ENCODE data around the gene SLC8A2. TPM values are rescaled to one million over a fixed set of nuclear protein-coding genes. Genes with fewer than 3 reads are reported as not detected.

Gene SLC8A2
- total RNA-seq, 1 donor from 2014 or later: 14.5 TPM

DNA sequence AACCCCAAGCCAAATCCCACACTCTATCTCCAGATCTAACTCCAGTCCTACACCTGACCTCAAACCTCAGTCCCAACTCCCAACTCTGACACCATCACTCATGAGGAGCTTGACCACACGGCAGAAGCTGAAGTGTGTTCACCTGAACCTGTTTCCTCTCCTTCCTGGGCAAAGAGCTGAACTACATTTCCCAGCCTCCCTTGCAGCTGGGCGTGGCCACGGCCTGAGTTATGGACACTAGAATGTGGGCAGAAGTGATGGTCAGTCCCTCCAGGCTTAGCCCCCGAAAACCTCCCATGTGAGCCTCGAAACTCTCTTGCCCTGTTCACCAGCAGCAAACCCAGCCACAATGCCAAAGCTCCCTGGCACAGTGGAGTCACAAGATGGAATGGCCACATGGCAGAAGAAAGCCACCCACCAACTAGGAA, 32.9 kb downstream of the SLC8A2 start:
- no peaks in the 10 kb centered on the region for H3K36me3 ChIP-seq
- H3K4me3 ChIP-seq: no peak overlapping the region
- H3K9me3 Mint-ChIP-seq: no peaks in the 10 kb centered on the region
- no peak overlapping the region for H3K4me2 ChIP-seq
- no peaks in the 10 kb centered on the region for H3K36me3 Mint-ChIP-seq
- peaks cover 7% of the 10 kb centered on the region for H3F3A ChIP-seq (ENCODE audit: low read depth)
- H2AFZ ChIP-seq (replicated peaks): no peak overlapping the region
- peaks cover 33% of the 10 kb centered on the region for H4K20me1 ChIP-seq (ENCODE audit: low read depth)
- TF ChIP-seq EZH2 (IDR thresholded peaks at IDR 0.05): no peak
- TF ChIP-seq, protein P1, sequence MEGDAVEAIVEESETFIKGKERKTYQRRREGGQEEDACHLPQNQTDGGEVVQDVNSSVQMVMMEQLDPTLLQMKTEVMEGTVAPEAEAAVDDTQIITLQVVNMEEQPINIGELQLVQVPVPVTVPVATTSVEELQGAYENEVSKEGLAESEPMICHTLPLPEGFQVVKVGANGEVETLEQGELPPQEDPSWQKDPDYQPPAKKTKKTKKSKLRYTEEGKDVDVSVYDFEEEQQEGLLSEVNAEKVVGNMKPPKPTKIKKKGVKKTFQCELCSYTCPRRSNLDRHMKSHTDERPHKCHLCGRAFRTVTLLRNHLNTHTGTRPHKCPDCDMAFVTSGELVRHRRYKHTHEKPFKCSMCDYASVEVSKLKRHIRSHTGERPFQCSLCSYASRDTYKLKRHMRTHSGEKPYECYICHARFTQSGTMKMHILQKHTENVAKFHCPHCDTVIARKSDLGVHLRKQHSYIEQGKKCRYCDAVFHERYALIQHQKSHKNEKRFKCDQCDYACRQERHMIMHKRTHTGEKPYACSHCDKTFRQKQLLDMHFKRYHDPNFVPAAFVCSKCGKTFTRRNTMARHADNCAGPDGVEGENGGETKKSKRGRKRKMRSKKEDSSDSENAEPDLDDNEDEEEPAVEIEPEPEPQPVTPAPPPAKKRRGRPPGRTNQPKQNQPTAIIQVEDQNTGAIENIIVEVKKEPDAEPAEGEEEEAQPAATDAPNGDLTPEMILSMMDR (IDR thresholded peaks at IDR 0.05): no peak
- no peak for TF ChIP-seq EZH2phosphoT487 (IDR thresholded peaks at IDR 0.05)
- peaks cover 10% of the 10 kb centered on the region for H3K27me3 ChIP-seq
- H3K79me2 ChIP-seq (ENCODE audit: low read depth): no peaks in the 10 kb centered on the region
- no peak overlapping the region for H3K9ac ChIP-seq
- no peak overlapping the region for H3K4me3 Mint-ChIP-seq
- no peak overlapping the region for H3K27ac ChIP-seq
- H3K4me1 Mint-ChIP-seq: peaks cover 14% of the 10 kb centered on the region
- peaks cover 31% of the 10 kb centered on the region for H3K27me3 Mint-ChIP-seq (ENCODE audit: insufficient read depth, low read depth)
- H3K9me3 ChIP-seq (ENCODE audit: low read depth): no peaks in the 10 kb centered on the region
- H3K4me1 ChIP-seq: no peaks in the 10 kb centered on the region
- no peak for DNase-seq (ENCODE audit: low spot score)
- H3K27ac Mint-ChIP-seq: no peak overlapping the region

GRCh38 chr19:47437500-47437899, 34.2 kb downstream of the SLC8A2 start:
- Histone ChIP-seq H2AFZ (replicated peaks) (no peak overlapping the region), H3K27me3 (no peaks in the 10 kb centered on the region), H3K4me3 (no peak overlapping the region), H4K20me1 (ENCODE audit: low read depth) (peaks cover 21% of the 10 kb centered on the region), H3F3A (ENCODE audit: low read depth) (peaks cover 6% of the 10 kb centered on the region), H3K27ac (no peak overlapping the region), H3K36me3 (no peaks in the 10 kb centered on the region), H3K79me2 (ENCODE audit: low read depth) (no peaks in the 10 kb centered on the region), H3K4me1 (no peaks in the 10 kb centered on the region), H3K9me3 (ENCODE audit: low read depth) (no peaks in the 10 kb centered on the region), H3K4me2 (no peak overlapping the region), H3K9ac (no peak overlapping the region)
- Mint-ChIP-seq H3K27ac (no peak overlapping the region), H3K9me3 (no peaks in the 10 kb centered on the region), H3K4me1 (peaks cover 14% of the 10 kb centered on the region), H3K27me3 (ENCODE audit: insufficient read depth, low read depth) (peaks cover 28% of the 10 kb centered on the region), H3K4me3 (no peak overlapping the region), H3K36me3 (no peaks in the 10 kb centered on the region)
- peak; percentile 64 for DNase-seq (ENCODE audit: low spot score)
- no peak for TF ChIP-seq EZH2 (IDR thresholded peaks at IDR 0.05)
- no peak for TF ChIP-seq EZH2phosphoT487 (IDR thresholded peaks at IDR 0.05)
- TF ChIP-seq, protein P1 (IDR thresholded peaks at IDR 0.05): no peak

- Mint-ChIP-seq H3K27me3 (ENCODE audit: insufficient read depth, low read depth) (peaks cover 27% of the 10 kb centered on the region), H3K27ac (peak overlapping the region; percentile 71), H3K4me1 (peaks cover 14% of the 10 kb centered on the region), H3K9me3 (no peaks in the 10 kb centered on the region), H3K4me3 (peak overlapping the region; percentile 48), H3K36me3 (no peaks in the 10 kb centered on the region)
- peak; percentile 88 for DNase-seq (ENCODE audit: low spot score)
- TF ChIP-seq EZH2 (IDR thresholded peaks at IDR 0.05): no peak
- TF ChIP-seq, protein P1 (IDR thresholded peaks at IDR 0.05): peak; percentile 91
- TF ChIP-seq EZH2phosphoT487 (IDR thresholded peaks at IDR 0.05): no peak
- no peak overlapping the region for H3K9ac ChIP-seq
- H3K9me3 ChIP-seq (ENCODE audit: low read depth): no peaks in the 10 kb centered on the region
- H2AFZ ChIP-seq (replicated peaks): no peak overlapping the region
- H3K4me2 ChIP-seq: no peak overlapping the region
- H4K20me1 ChIP-seq (ENCODE audit: low read depth): peaks cover 20% of the 10 kb centered on the region
- H3K4me1 ChIP-seq: no peaks in the 10 kb centered on the region
- no peaks in the 10 kb centered on the region for H3K79me2 ChIP-seq (ENCODE audit: low read depth)
- H3K27me3 ChIP-seq: no peaks in the 10 kb centered on the region
- H3K4me3 ChIP-seq: no peak overlapping the region
- H3K36me3 ChIP-seq: no peaks in the 10 kb centered on the region
- H3K27ac ChIP-seq: no peak overlapping the region
- peaks cover 6% of the 10 kb centered on the region for H3F3A ChIP-seq (ENCODE audit: low read depth)
These were observed 34.8 kb downstream of the SLC8A2 start for GRCh38 chr19:47436712-47437401.
